Measurements from ENCODE around the gene NTF3.

Gene NTF3

GRCh38 chr12:5511644-5512600, 80.0 kb downstream of the NTF3 start:
- Histone ChIP-seq H3K4me2 (ENCODE audit: low read depth, low read length, poor library complexity, severe bottlenecking) (no peak overlapping the region), H4K20me1 (ENCODE audit: insufficient read depth, low read length, poor library complexity, severe bottlenecking) (no peaks in the 10 kb centered on the region), H3K9me3 (ENCODE audit: insufficient read depth, low read depth, low read length) (no peaks in the 10 kb centered on the region)

GRCh38 chr12:5512601-5512970, 80.7 kb downstream of the NTF3 start:
- Histone ChIP-seq H3K27me3 (ENCODE audit: insufficient read depth, low read length, poor library complexity, severe bottlenecking) (no peaks in the 10 kb centered on the region), H3K79me2 (ENCODE audit: insufficient read depth, low read length) (no peaks in the 10 kb centered on the region)
- TF ChIP-seq EZH2phosphoT487 (IDR thresholded peaks at IDR 0.05; ENCODE audit: borderline replicate concordance) (no peak), CTCF (conservative IDR thresholded peaks at IDR 0.05; ENCODE audit: low read length) (no peak)

More at GRCh38 chr12:5511644-5512600, 80.0 kb downstream of the NTF3 start:
- no peaks in the 10 kb centered on the region for H3K36me3 ChIP-seq (ENCODE audit: insufficient read depth, low read length)
- no peaks in the 10 kb centered on the region for H3F3A ChIP-seq (ENCODE audit: low read depth)
- H2AFZ ChIP-seq (ENCODE audit: low read length): peak overlapping the region; percentile 19; the same call in 1 of the 2 replicates
- H3K9me2 ChIP-seq (replicated peaks; ENCODE audit: low read depth, low read length): no peaks in the 10 kb centered on the region
- TF ChIP-seq CTCF (conservative IDR thresholded peaks at IDR 0.05; ENCODE audit: low read length) (peak; percentile 62), EZH2phosphoT487 (IDR thresholded peaks at IDR 0.05; ENCODE audit: borderline replicate concordance) (no peak)
- H3K27me3 ChIP-seq (ENCODE audit: insufficient read depth, low read length, poor library complexity, severe bottlenecking): no peaks in the 10 kb centered on the region
- no peaks in the 10 kb centered on the region for H3K4me1 ChIP-seq (ENCODE audit: insufficient read depth, low read length, poor library complexity, severe bottlenecking)
- H3K79me2 ChIP-seq (ENCODE audit: insufficient read depth, low read length): no peaks in the 10 kb centered on the region
- no peak overlapping the region for H3K4me3 ChIP-seq (ENCODE audit: low read length, poor library complexity, severe bottlenecking)
- no peak overlapping the region for H3K9ac ChIP-seq (ENCODE audit: low read depth, low read length, poor library complexity, severe bottlenecking)

GRCh38 chr12:5513406-5513805, 81.5 kb downstream of the NTF3 start:
- Histone ChIP-seq H3K9ac (ENCODE audit: low read depth, low read length, poor library complexity, severe bottlenecking) (no peak overlapping the region), H3K9me3 (ENCODE audit: insufficient read depth, low read depth, low read length) (no peaks in the 10 kb centered on the region), H4K20me1 (ENCODE audit: insufficient read depth, low read length, poor library complexity, severe bottlenecking) (no peaks in the 10 kb centered on the region), H3K4me1 (ENCODE audit: insufficient read depth, low read length, poor library complexity, severe bottlenecking) (no peaks in the 10 kb centered on the region), H2AFZ (ENCODE audit: low read length) (no peak overlapping the region), H3K4me2 (ENCODE audit: low read depth, low read length, poor library complexity, severe bottlenecking) (no peak overlapping the region), H3K79me2 (ENCODE audit: insufficient read depth, low read length) (no peaks in the 10 kb centered on the region), H3F3A (ENCODE audit: low read depth) (no peaks in the 10 kb centered on the region), H3K36me3 (ENCODE audit: insufficient read depth, low read length) (no peaks in the 10 kb centered on the region), H3K4me3 (ENCODE audit: low read length, poor library complexity, severe bottlenecking) (no peak overlapping the region), H3K27me3 (ENCODE audit: insufficient read depth, low read length, poor library complexity, severe bottlenecking) (no peaks in the 10 kb centered on the region), H3K9me2 (replicated peaks; ENCODE audit: low read depth, low read length) (no peaks in the 10 kb centered on the region)
- no peak for TF ChIP-seq EZH2phosphoT487 (IDR thresholded peaks at IDR 0.05; ENCODE audit: borderline replicate concordance)
- TF ChIP-seq CTCF (conservative IDR thresholded peaks at IDR 0.05; ENCODE audit: low read length): no peak

More at GRCh38 chr12:5512601-5512970, 80.7 kb downstream of the NTF3 start:
- Histone ChIP-seq H3K4me3 (ENCODE audit: low read length, poor library complexity, severe bottlenecking) (no peak overlapping the region), H3K9ac (ENCODE audit: low read depth, low read length, poor library complexity, severe bottlenecking) (no peak overlapping the region), H3F3A (ENCODE audit: low read depth) (no peaks in the 10 kb centered on the region), H3K4me1 (ENCODE audit: insufficient read depth, low read length, poor library complexity, severe bottlenecking) (no peaks in the 10 kb centered on the region), H3K4me2 (ENCODE audit: low read depth, low read length, poor library complexity, severe bottlenecking) (no peak overlapping the region), H3K9me2 (replicated peaks; ENCODE audit: low read depth, low read length) (no peaks in the 10 kb centered on the region), H3K36me3 (ENCODE audit: insufficient read depth, low read length) (no peaks in the 10 kb centered on the region), H2AFZ (ENCODE audit: low read length) (no peak overlapping the region), H3K9me3 (ENCODE audit: insufficient read depth, low read depth, low read length) (no peaks in the 10 kb centered on the region), H4K20me1 (ENCODE audit: insufficient read depth, low read length, poor library complexity, severe bottlenecking) (no peaks in the 10 kb centered on the region)

All from Loucy (cell line).